ENCODE results near the gene OAS1.
A peak's percentile ranks its signal among the peaks of the same experiment; 100 is the strongest.
"Not testable (repeated sequence)": the region's sequence is repeated elsewhere in the genome, so short reads cannot be mapped to it uniquely, and the experiment has no call there.

Gene OAS1

GRCh38 chr12:112936927-112937326 is 30.2 kb downstream of the OAS1 start:
- DNase-seq (ENCODE audit: low read depth in 2 of 2): no peak

- peak; percentile 15 to 21 for DNase-seq (ENCODE audit: low read depth in 2 of 2)
These were observed 31.3 kb downstream of the OAS1 start, which contains the start of gene OAS3 for GRCh38 chr12:112937741-112938719. Gene OAS3, plus strand, starts transcription at chr12:112938474. Its CDS starts 57 bp downstream, at chr12:112938531.

- DNase-seq (ENCODE audit: low read depth in 2 of 2): no peak
These were observed 32.0 kb downstream of the OAS1 start for GRCh38 chr12:112938751-112939150.

- DNase-seq (ENCODE audit: low read depth in 2 of 2): no peak
These were observed 33.1 kb downstream of the OAS1 start for GRCh38 chr12:112939761-112940381.

DNA sequence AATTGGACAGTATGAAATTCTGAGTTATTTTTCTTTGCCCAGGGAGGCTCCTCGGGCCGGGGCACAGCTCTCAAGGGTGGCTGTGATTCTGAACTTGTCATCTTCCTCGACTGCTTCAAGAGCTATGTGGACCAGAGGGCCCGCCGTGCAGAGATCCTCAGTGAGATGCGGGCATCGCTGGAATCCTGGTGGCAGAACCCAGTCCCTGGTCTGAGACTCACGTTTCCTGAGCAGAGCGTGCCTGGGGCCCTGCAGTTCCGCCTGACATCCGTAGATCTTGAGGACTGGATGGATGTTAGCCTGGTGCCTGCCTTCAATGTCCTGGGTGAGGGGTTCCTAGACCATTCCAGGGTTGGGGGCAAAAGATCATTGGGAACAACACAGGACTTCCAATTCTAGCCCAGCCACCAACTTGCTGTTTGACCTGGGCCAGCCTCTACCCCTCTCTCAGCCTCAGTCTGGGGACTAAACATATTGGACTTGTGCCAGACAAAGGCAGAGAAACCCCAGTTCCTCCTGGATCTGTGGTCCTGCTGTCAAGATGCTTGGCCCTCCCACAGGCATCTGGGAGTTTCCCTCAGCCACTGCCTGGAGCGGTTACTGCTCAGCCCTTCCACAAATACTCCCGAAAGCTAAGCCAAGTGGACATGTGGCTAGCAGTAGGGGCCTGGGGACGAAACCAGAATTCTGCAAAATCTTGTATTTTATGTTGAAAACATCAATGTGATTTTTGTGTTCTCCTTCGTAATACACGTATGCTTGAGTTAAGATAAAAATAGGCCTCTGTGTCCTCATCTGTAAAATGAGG is 35.0 kb downstream of the OAS1 start:
- DNase-seq (ENCODE audit: low read depth in 2 of 2): no peak

GRCh38 chr12:112942572-112942971 is 35.8 kb downstream of the OAS1 start:
- DNase-seq (ENCODE audit: low read depth in 2 of 2): no peak

- DNase-seq (ENCODE audit: low read depth in 2 of 2): no peak
These were observed 37.4 kb downstream of the OAS1 start for GRCh38 chr12:112944024-112944690.

- DNase-seq (ENCODE audit: low read depth in 2 of 2): no peak
These were observed 38.8 kb downstream of the OAS1 start for GRCh38 chr12:112945515-112945914.

DNA sequence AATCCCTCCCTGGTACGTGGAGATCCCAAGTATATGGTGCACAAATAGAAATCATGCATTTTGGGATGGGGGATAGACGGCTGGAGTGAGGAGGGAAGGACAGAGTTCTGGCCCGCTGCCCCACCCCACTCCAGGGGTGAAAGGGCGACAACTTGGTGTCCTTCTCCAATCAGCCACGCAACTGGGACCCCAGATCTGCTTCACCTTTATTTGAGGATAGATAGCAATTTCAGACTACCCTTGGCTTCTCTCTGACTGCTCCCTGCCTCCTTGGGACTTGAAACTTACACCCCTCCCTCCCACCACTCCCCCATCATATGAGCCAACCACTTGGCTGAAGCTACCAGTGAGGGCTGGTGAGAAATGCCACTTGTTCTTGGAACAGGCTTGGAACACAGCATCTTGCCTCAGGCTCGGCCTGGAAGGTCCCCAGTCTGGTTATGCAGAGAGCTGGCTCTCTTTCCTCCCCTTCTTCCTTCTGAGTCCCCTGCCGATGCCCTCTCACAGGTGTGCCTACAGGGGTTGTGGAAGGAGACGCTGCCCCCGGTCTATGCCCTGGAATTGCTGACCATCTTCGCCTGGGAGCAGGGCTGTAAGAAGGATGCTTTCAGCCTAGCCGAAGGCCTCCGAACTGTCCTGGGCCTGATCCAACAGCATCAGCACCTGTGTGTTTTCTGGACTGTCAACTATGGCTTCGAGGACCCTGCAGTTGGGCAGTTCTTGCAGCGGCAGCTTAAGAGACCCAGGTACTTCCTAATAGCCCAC is 39.7 kb downstream of the OAS1 start:
- no peak for DNase-seq (ENCODE audit: low read depth in 2 of 2)

DNA sequence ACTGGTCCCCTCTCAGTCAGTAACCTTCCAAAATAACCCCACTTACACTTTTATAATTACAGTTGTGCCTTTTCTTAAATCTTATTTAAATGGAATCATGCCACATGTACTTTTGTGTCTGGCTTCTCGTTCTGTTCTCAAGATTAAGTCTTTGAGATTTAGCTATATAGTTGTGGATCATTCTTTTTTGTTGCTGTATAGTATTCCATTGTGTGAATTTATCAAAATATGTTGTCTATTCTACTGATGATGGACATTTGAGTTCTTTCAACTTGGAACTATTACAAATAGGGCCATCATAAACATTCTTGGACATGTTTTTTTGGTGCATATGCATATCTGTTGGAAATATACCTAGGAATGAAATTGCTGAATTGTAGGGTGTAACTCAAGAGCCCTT is 40.6 kb downstream of the OAS1 start:
- DNase-seq (ENCODE audit: low read depth in 2 of 2): no peak

- DNase-seq (ENCODE audit: low read depth in 2 of 2): no peak
These were observed 41.0 kb downstream of the OAS1 start for GRCh38 chr12:112947761-112948160.

GRCh38 chr12:112948806-112949205 is 42.0 kb downstream of the OAS1 start:
- no peak for DNase-seq (ENCODE audit: low read depth in 2 of 2)

DNA sequence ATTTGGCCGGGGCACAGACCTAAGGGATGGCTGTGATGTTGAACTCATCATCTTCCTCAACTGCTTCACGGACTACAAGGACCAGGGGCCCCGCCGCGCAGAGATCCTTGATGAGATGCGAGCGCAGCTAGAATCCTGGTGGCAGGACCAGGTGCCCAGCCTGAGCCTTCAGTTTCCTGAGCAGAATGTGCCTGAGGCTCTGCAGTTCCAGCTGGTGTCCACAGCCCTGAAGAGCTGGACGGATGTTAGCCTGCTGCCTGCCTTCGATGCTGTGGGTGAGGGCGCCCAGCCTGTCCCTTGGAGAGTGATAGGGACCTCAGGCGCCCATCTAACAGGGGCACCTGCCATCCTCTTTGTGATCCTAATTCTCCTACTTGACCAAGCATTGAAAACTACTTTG is 43.9 kb downstream of the OAS1 start:
- DNase-seq (ENCODE audit: low read depth in 2 of 2): no peak

- DNase-seq (ENCODE audit: low read depth in 2 of 2): not testable (repeated sequence)
These were observed 50.4 kb downstream of the OAS1 start for GRCh38 chr12:112957125-112957524.

GRCh38 chr12:112961074-112961473 is 54.3 kb downstream of the OAS1 start:
- DNase-seq (ENCODE audit: low read depth in 2 of 2): no peak

DNA sequence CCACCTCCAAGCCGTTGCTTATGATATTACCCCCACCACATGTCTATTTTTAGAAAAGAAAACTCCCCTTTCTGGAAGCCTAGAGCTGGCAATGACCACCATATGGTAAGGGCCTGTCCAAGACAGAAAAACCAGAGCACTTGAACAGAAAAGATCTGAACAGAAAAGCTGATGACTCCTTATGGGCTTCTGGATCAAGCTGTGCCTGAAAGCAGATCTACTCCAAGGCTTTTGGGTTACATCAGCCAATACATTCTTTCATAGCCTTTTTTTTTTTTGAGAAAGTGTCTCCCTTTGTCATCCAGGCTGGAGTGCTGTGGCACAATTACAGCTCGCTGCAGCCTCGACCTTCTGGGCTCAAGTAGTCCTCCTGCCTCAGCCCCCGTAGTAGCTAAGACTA is 54.8 kb downstream of the OAS1 start:
- DNase-seq (ENCODE audit: low read depth in 2 of 2): no peak

DNA sequence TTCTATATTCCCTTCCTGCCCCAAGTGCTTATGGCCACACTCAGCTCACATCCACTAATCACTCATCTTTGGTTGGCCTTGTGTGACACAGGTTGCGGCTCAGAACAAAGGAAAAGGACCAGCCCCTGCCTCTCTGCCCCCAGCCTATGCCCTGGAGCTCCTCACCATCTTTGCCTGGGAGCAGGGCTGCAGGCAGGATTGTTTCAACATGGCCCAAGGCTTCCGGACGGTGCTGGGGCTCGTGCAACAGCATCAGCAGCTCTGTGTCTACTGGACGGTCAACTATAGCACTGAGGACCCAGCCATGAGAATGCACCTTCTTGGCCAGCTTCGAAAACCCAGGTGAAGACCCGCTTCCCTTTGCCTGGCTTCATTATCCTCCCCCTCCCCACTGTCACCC is 55.8 kb downstream of the OAS1 start:
- DNase-seq (ENCODE audit: low read depth in 2 of 2): no peak

DNA sequence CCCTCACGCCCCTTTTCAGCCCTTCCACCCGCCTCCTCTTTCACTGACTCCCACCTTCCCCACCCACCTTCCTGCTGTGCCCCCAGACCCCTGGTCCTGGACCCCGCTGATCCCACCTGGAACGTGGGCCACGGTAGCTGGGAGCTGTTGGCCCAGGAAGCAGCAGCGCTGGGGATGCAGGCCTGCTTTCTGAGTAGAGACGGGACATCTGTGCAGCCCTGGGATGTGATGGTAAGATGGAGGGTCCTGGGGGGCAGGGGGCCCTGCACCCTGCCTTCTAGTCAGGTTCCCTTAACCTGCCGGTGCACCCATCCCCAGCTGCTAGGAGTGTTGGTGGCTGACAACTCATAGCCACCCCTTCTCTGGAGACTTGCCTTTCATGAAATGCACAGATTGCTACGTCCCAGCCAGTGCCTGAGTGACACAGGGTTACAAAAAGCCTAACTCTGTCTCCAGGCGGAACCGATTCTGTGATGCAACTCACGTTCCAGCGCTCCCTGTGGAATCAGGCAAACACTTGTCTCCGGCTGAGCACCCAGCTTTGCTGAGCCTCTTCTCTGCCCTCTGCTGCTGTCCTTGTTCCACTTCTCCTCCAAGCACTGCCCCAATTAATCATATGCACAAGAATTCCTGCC is 56.6 kb downstream of the OAS1 start:
- no peak for DNase-seq (ENCODE audit: low read depth in 2 of 2)

GRCh38 chr12:112964067-112964670 is 57.4 kb downstream of the OAS1 start:
- DNase-seq (ENCODE audit: low read depth in 2 of 2): no peak

- no peak for DNase-seq (ENCODE audit: low read depth in 2 of 2)
These were observed 58.2 kb downstream of the OAS1 start for GRCh38 chr12:112964915-112965314.

All from activated CD4-positive, alpha-beta T cell treated with anti-CD3 and anti-CD28 coated beads for 24 hours (primary cell).